Fibroblast of the aortic adventitia (primary cell): ENCODE measurements around the gene USP31. TPM values are rescaled to one million over a fixed set of nuclear protein-coding genes. Genes with fewer than 3 reads are reported as not detected.

Experiments used
- DNase-seq: peaks from one replicate; pipeline ENCODE4 v3.0.0-alpha.2; 2010; ENCODE audit warnings: low read depth
- H3K4me3 ChIP-seq: 2 replicates; pipeline ENCODE4 v1.5.1; 2011; ENCODE audit warnings: low read depth, mild to moderate bottlenecking, control low read depth, low read length, moderate library complexity
- total RNA-seq: library from RNA; depleted of rRNA; stranded (reverse); fragments of >200 nt; gene quantifications from 2 replicates; pipeline ENCODE4 v1.2.3, GENCODE V29; 2012; ENCODE audit warnings: low replicate concordance
- TF ChIP-seq, protein P1 (sequence below): IDR thresholded peaks from 2 replicates; pipeline ENCODE4 v1.5.1; 2011; ENCODE audit warnings: mild to moderate bottlenecking, low read length, control low read depth, inconsistent platforms; ENCODE audit not compliant: insufficient read depth

The USP31 gene
- total RNA-seq, 1 donor: 9.0 TPM

DNA sequence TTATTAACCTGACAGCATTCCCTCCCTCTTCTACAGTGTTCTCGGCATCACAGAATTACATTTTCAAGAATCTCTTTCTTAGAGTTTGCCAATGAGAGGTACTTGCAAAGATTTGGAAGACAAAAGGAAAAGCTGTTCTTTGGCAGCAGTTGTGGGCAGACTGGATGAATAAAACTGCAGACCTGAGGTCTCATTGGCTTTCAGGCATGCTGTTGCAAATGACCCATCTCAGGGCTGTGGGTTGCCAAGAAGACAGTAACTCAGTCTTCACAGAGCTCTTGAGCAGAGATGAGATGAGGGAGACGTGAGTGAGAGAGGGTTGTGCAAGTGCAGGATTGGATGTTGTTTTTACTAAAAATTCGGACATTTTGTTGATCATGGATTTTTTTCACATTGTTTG is 11.3 kb upstream of the USP31 start:
- TF ChIP-seq, protein P1, sequence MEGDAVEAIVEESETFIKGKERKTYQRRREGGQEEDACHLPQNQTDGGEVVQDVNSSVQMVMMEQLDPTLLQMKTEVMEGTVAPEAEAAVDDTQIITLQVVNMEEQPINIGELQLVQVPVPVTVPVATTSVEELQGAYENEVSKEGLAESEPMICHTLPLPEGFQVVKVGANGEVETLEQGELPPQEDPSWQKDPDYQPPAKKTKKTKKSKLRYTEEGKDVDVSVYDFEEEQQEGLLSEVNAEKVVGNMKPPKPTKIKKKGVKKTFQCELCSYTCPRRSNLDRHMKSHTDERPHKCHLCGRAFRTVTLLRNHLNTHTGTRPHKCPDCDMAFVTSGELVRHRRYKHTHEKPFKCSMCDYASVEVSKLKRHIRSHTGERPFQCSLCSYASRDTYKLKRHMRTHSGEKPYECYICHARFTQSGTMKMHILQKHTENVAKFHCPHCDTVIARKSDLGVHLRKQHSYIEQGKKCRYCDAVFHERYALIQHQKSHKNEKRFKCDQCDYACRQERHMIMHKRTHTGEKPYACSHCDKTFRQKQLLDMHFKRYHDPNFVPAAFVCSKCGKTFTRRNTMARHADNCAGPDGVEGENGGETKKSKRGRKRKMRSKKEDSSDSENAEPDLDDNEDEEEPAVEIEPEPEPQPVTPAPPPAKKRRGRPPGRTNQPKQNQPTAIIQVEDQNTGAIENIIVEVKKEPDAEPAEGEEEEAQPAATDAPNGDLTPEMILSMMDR: no peak
- H3K4me3 ChIP-seq: no peak overlapping the region
- DNase-seq: no peak

DNA sequence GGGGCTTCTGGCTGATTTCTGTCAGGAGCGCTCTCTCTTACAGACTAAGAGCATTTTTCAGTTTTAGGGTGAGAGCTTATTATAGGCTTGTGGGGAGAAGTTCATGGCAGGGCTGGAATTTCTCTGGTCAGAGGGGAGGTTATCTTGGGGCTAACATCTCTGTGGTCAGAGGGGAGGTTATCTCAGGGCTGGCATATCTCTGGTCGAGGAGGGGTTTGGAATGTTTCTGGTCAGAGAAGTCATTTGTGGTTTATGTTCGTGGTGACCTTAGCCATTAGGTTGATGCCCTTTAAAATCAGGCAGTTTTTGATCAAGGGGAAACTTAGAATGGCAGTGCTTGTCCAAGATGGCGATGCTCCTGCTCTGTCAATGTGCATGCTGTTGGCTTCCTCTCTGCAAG is 10.8 kb upstream of the USP31 start:
- no peak for DNase-seq
- no peak overlapping the region for H3K4me3 ChIP-seq
- TF ChIP-seq, protein P1: no peak

DNA sequence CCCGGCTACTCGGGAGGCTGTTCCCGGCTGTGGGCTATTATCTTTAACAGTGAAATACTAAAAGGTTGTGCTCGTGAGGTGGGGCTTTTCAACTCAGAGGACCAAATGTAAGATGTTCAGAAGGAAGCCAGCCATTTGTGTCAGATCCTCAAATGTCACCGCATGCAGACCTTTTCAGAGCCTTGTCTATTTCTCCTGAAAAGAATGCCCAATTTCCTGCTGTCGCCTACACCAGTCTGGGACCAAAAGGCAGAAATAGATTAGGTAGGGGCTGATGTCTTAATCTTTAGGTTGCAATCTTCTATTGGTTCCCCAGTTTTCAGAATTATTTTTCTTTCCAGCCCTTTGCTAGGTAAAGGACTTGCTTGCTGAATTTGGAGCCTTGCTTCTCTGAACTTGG is 8.9 kb upstream of the USP31 start:
- DNase-seq: no peak
- H3K4me3 ChIP-seq: no peak overlapping the region
- TF ChIP-seq, protein P1: no peak

DNA sequence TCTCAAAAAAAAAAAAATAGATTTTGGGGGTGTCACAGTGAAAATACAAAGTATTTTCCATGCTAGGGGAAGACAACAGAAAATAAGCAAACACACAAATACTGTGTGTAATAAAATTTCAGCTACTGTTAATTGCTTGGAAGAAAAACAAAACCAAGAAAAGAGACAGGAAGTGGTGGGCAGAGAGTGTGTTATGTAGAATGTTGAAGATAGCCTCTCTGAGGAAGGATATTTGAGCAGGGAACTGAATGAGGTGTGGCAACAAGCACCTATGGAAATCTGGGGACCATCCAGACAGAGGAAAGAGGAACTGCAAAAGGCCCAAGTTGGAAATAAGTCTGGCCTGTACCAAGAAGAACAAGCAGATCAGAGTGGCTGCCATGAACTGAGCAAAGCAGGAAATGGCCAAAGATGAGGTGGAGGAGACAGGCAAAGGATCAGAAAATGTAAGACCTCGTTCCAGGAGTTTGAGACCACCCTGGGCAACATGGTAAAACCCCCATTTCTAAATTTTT is 7.8 kb upstream of the USP31 start:
- no peak overlapping the region for H3K4me3 ChIP-seq
- TF ChIP-seq, protein P1: no peak
- no peak for DNase-seq

DNA sequence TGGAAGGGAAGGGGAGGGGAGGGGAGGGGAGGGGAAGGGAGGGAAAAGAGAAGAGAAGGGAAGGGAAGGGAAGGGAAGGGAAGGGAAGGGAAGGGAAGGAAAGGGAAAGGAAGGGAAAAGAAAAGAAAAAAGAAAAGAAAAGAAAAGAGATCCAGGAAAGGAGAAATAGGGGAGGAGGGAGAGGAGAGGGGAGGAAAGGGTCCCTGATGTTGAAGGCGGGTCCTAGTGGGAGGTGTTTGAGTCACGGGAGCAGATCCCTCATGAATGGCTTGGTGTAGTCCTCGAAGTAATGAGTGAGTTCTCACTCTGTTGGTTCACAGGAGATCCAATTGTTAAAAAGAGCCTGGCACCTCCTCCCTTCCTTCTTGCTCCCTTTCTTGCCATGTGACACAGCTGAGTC is 6.9 kb upstream of the USP31 start:
- no peak overlapping the region for H3K4me3 ChIP-seq
- DNase-seq: no peak
- TF ChIP-seq, protein P1: no peak

DNA sequence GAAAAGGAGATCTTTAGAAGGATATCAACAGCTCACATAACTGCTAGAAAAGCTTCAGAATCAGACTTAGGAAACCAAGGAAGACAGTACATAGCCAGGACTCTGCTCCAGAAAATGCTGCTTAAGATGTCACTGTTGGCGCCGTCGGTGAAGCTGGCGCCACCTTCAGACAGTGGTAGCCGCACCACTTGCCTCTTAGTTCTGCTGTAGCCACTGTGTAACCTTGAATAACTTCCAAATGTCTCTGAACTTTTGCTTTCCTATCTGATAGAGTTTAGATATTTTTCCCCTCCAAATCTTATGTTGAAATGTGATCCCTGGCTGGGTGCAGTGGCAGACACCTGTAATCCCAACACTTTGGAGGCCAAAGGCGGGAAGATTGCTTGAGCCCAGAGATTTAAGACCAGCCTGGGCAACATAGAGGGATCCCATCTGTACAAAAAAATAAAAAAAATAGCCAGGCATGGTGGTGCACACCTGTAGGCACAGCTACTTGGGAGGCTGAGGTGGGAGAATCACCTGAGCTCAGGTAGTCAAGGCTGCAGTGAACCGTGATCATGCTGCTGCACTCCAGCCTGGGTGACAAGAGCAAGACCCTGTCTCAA is 6.3 kb upstream of the USP31 start:
- TF ChIP-seq, protein P1: peak; percentile 31
- no peak overlapping the region for H3K4me3 ChIP-seq
- peak; percentile 13 for DNase-seq
